Caki2 (cell line): Measurements from ENCODE around the gene ABCC6. TPM values are rescaled to one million over a fixed set of nuclear protein-coding genes. Genes with fewer than 3 reads are reported as not detected.
"Not testable (repeated sequence)": the region's sequence is repeated elsewhere in the genome, so short reads cannot be mapped to it uniquely, and the experiment has no call there.

Experiments used
- DNase-seq: peaks from one replicate; pipeline ENCODE4 v3.0.0-alpha.2; 2015; ENCODE audit warnings: low read depth
- in situ Hi-C: cut with HindIII; loops from 2 replicates; pipeline ENCODE4 v1.10.0; 2016; ENCODE audit warnings: low sequenced_read_pairs, low pct_unique_long_range_greater_than_20kb, mixed read lengths
- total RNA-seq: library from RNA; depleted of rRNA; stranded (reverse); fragments of >200 nt; shearing (Covaris generic); gene quantifications from 2 replicates; pipeline ENCODE4 v1.2.3, GENCODE V29; 2014; ENCODE audit warnings: low replicate concordance

ABCC6 gene
- total RNA-seq, 1 experiment from 2014 or later, result 0.03 TPM

DNA sequence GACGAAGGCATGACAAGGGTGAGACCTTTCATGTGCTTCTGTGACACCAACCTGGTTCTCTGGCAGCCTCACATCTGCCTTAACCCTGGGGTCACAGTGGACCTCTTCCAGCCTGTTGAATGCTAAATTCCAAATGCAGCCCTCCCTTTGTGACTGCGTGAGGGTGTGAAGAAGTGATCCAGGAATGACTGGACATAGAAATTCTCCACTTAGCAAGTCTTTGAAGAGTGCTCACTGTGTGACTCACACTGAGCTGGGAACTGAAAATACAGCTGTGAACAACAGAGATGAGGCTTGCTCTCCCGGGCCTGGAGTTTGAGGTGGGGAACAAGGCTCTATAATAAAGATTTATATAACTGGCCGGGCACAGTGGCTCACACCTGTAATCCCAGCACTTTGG lies 23.9 kb downstream of the ABCC6 start:
- DNase-seq, in situ Hi-C loops: not testable (repeated sequence)

GRCh38 chr16:16197966-16198365 lies 25.3 kb downstream of the ABCC6 start:
- no peak for DNase-seq
- in situ Hi-C loops, result no loop called here

DNA sequence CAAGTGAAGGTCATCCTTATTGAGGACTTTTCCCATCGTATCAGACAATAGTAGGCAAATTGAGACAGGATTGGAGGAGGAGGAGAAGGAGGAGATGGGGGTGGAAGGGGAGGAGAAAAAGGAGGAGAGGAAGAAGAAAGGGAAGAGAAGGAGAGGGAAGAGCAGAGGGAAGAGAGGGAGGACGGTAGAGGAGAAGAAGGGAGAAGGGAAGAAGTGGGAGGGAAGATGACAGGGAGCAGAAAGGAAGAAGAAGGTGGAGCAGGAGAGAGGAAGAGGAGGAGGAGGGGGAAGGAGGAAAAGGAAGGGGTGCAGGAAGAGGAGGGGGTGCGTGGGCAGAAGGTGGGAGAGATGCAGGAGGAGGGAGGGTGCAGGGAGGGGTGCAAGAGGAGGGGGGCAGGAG lies 26.0 kb downstream of the ABCC6 start:
- in situ Hi-C loops, result no loop called here
- no peak for DNase-seq

GRCh38 chr16:16196099-16196498 lies 27.2 kb downstream of the ABCC6 start:
- no peak for DNase-seq
- in situ Hi-C loops, result no loop called here

- in situ Hi-C loops, result no loop called here
Measured at GRCh38 chr16:16191493-16192167, 31.7 kb downstream of the ABCC6 start.

GRCh38 chr16:16190966-16191365 lies 32.3 kb downstream of the ABCC6 start:
- DNase-seq, result not testable (repeated sequence)

More at GRCh38 chr16:16191493-16192167, 31.7 kb downstream of the ABCC6 start:
- no peak for DNase-seq

DNA sequence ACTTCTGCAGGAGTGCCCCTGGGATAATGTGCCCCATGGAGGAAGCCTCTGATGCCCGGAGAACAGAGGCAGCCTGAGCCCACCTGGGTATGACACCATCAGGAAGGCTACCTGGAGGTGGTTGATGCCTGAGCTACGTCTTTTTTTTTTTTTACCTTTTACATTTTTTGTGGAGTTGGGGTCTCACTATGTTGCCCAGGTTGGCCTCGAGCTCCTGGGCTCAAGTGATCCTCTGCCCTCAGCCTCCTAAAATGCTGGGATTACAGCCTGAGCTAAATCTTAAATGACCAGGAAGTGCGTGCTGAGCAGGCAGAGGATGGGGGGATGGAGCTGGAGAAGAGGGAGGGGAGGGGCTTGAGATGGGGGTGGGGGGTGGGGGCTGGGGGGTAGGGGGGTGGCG lies 32.7 kb downstream of the ABCC6 start:
- in situ Hi-C loops, result no loop called here

More at GRCh38 chr16:16190966-16191365, 32.3 kb downstream of the ABCC6 start:
- in situ Hi-C loops, result not testable (repeated sequence)

GRCh38 chr16:16189842-16190241 lies 33.5 kb downstream of the ABCC6 start:
- DNase-seq, result no peak
- in situ Hi-C loops, result no loop called here

More for the DNA sequence above, 32.7 kb downstream of the ABCC6 start:
- DNase-seq, result no peak

DNA sequence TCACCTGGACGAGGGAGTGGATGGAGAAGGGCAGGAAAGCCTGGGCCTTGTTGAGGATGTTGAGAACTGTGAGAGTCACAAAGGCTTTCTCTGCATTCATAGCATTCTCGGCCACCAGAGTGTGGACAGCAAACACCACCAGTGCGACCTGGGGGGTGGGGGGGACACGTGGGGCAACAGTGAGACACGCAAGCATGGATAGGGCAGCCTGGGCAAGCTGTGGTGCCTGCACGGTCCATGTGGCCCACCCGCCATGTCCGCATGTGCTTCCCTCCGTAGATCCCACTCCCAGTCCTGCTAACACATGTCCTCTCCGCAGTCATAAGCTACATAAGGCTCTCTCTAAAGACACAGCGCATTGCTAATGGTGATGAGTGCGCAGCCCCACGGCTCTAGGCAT lies 34.5 kb downstream of the ABCC6 start:
- DNase-seq, result no peak
- in situ Hi-C loops, result no loop called here

- in situ Hi-C loops, result no loop called here
Measured at GRCh38 chr16:16186820-16187219, 36.5 kb downstream of the ABCC6 start.

GRCh38 chr16:16185095-16185494 lies 38.2 kb downstream of the ABCC6 start:
- in situ Hi-C loops, result no loop called here
- no peak for DNase-seq

More at GRCh38 chr16:16186820-16187219, 36.5 kb downstream of the ABCC6 start:
- no peak for DNase-seq

DNA sequence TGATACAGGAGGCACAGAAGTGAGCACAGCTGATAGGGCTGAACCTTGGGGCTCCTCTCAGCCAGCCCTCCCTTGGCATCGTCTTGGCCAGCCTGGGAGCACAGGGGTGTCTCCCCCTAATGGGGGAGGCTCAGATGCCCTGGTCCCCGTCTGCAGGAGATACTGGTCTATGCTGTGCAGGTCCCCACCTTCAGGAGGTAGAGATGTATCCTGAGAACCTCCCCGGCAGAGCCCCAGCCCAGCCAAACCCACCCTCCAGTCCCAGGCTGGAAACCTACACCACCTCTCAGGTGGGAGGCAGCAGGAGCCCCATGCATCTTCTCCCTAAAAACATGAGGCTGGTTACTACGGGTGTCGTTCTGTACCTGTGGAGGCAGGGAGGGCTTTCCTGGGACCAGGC lies 38.7 kb downstream of the ABCC6 start:
- in situ Hi-C loops, result no loop called here
- no peak for DNase-seq

- in situ Hi-C loops, result no loop called here
- DNase-seq, result no peak
Measured at GRCh38 chr16:16183562-16183961, 39.7 kb downstream of the ABCC6 start.

DNA sequence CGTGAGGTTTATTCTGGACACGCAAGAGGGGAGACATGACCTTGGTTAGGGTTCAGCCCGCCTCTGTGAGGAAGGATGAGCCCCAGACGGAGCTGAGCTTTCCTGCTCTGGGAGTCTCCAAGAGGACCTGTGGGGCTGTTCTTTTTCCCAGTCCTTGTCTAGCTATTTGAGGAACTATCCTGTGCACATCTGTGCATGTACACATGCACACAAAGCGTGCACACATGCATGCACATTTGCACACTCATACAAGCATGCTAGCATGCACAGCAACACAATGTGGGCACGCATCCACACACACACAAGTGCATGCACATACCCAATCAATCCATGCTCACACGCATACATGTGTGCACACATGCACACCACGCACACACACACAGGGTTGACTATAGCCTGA lies 40.4 kb downstream of the ABCC6 start:
- in situ Hi-C loops, result no loop called here
- DNase-seq, result no peak

DNA sequence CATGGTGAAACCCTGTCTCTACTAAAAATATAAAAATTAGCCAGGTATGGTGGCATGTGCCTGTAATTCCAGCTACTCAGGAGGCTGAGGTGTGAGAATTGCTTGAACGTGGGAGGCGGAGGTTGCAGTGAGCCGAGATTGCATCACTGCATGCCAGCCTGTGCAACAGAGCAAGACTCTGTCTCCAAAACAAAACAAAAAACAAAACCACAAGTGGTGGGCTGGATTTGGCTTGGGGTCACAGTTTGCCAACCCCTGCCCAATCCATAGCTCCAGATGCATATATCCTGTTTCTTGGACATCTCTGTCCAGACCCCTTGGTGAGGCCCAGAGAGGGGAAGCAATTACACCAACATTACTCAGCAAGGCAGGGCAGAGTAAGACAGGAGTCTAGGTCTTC lies 41.5 kb downstream of the ABCC6 start:
- in situ Hi-C loops, result not testable (repeated sequence)
- DNase-seq, result peak; percentile 38

GRCh38 chr16:16178455-16179162 lies 44.7 kb downstream of the ABCC6 start:
- no peak for DNase-seq
- in situ Hi-C loops, result no loop called here

DNA sequence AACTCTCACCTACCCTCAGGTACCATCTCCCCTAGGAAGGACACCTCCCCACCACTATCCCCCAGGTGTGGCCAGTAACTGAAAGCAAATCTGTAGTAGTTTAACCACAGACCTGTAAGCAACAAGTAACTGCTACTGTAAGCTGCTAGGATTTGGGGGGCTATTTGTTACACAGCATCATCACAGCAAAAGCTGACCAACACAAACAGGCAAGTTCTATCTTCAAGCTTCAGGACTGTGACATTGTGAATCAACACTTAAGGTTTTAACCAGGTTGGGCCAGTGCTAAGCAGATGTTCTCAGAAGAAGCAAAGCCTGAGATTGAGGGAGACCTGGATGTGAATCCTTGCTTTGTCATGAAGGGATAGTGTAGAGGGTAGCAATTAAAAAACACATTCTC lies 47.0 kb downstream of the ABCC6 start:
- in situ Hi-C loops, result no loop called here
- no peak for DNase-seq

- in situ Hi-C loops, result no loop called here
Measured at GRCh38 chr16:16175296-16175695, 48.0 kb downstream of the ABCC6 start.

DNA sequence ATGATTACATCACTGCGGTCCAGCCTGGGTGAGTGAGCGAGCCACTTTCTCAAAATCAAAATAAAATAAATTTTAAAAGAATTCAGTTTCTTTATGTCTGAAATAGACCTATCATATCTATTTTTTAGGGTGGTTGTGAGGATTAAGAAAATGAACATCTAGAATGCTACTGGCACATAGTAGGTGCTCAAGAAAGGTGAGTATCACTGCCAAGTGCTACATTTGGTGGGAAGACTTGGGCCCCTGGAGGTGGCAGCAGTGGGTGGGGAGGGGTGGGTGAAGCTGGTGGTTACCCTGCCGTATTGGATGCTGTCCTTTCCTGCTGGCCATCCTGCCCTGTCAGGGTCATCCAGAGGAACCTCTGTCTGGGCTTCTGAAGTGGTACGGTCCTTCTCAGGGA lies 50.3 kb downstream of the ABCC6 start:
- no peak for DNase-seq
- in situ Hi-C loops, result no loop called here

More at GRCh38 chr16:16175296-16175695, 48.0 kb downstream of the ABCC6 start:
- DNase-seq, result no peak
